Medulla oblongata (tissue), 1 donor: ENCODE data around the gene TLX2.
A peak's percentile ranks its signal among the peaks of the same experiment; 100 is the strongest.
"Not testable (repeated sequence)": the region's sequence is repeated elsewhere in the genome, so short reads cannot be mapped to it uniquely, and the experiment has no call there.

Source experiments
- DNase-seq: peaks from one replicate; pipeline ENCODE4 v3.0.0-alpha.2; 2015; ENCODE audit errors: extremely low spot score

TLX2 gene

DNA sequence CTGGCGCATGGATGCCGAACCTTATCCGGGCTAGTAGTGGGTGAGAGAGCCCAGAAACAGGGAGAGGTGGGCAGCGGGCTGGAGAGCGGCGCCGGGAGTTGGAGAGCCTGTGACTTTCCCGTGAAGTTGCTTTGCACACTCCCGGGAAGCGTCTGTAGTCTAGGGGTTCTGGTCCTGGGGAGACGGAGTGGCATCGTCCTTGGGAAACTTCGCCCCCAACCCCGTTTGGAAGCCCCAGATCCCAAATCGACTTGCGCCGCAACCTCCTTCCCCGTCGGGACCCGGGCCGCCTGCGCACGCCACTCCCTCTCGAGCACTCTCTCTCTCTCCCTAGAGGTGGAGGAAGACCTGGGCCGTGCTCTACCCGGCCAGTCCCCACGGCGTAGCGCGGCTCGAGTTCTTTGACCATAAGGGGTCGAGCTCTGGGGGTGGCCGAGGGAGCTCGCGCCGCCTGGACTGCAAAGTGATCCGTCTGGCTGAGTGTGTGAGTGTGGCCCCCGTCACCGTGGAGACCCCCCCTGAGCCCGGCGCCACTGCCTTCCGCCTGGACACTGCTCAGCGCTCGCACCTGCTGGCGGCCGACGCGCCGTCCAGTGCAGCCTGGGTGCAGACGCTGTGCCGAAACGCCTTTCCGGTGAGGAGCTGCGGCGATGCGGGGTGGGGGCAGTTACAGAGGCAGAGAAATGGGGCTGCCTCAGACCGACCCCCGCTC lies 40.7 kb downstream of the TLX2 start:
- no peak for DNase-seq

DNA sequence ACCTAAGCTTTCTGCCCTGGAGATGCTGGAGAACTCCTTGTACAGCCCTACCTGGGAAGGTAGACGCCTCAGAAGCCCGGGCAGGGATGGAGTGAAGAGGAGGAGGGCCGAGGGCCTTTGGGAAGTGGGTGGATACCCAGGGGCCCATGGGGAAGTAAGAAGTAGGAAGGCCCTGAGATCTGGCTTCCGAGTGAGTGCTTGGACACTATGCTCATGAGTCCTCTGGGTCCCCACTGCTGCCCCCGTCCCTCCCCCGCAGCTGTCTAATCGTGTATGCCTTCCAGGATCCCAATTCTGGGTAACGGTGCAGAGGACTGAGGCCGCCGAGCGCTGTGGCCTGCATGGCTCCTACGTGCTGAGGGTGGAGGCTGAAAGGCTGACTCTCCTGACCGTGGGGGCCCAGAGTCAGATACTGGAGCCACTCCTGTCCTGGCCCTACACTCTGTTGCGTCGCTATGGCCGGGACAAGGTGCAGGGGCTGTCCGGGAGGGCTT lies 41.4 kb downstream of the TLX2 start:
- peak; percentile 54 for DNase-seq

DNA sequence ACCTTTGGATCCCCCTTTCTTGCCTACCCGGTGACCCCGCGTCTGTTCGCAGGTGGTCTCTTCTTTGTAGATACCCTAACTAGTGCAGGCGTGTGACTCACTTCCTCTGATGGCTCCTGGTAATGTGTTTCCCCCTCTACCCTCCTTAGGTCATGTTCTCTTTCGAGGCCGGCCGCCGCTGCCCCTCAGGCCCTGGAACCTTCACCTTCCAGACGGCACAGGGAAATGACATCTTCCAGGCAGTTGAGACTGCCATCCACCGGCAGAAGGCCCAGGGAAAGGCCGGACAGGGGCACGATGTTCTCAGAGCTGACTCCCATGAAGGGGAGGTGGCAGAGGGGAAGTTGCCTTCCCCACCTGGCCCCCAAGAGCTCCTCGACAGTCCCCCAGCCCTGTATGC lies 41.9 kb downstream of the TLX2 start:
- DNase-seq, result no peak

DNA sequence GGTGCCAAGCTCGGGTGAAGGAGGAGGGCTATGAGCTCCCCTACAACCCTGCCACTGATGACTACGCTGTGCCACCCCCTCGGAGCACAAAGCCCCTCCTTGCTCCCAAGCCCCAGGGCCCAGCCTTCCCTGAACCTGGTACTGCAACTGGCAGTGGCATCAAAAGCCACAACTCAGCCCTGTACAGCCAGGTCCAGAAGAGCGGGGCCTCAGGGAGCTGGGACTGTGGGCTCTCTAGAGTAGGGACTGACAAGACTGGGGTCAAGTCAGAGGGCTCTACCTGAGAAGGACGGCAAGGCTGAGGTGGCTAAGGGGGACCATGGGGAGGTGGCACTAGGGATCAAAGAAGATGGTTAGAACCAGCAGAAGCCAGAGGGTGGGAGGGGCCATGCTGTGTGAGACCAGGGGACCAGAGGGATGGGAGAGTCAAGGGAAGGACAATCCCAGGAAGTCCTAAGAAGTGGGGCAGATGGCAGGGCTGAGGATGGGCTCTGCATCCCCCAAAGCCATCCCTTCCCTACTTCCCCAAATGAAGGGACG lies 42.7 kb downstream of the TLX2 start:
- DNase-seq, result no peak

DNA sequence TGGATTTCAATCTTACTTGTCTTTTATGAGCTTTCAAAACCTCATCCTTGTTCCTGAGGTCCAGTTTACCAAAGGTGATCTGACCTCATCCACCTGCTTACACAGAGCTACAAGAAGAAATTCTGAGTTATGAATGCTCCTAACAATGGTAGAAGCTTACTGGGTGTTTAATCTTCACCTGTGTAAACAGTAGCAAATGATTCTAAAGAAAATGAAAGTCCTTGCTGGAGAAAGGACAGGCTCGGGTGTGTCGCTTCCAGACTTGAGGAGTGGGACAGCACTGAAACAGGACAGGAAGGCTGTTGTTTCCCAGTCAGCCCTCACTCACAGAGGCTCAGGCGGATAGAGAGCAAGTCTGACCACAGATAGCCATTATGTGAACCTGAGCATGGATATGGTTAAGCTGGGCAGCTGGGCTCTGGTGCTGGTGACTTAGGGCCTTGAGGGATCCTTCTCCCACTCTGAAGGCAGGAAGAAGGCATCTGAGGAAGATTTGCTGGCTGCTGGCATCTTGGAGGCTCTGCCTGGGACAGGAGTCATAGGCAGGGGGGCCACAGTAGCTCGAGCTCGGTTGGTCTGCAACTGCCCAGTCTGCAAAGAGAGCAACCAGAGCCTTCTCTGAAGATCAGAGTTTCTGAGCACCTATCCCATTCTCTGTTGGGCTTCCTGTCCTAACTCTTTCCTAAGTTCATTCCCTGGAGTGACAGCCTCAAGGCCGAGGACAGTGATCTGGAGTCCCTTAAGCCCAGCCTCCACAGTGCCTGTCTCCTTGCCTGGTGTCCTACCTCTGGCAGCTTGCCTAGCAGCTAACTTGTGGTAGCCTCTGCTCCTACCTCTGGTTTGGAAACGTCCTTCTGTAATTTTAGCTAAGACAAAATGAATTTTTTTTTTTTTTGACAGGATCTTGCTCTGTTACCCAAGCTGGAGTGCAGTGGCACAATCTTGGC lies 44.3 kb downstream of the TLX2 start:
- DNase-seq, result no peak

DNA sequence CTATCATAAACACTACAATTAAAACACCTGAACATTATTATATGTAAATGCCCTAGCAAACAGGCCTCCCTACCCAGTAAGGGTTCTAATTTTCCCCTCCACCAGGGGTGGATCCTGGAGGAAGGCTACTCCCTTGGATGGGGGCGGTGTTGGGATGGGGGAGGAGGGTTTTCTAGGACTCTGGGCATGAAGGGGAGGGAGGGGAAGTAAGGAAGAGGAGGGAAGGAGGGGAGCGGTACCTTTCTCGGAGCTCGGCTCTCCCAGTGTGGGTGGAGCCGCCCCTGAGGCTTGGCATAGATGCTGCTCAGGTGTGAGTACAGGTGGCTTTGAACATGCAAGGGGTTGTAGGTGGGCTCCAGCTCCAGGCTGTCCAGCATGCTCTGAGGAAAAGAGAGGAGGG lies 45.7 kb downstream of the TLX2 start:
- DNase-seq, result no peak

DNA sequence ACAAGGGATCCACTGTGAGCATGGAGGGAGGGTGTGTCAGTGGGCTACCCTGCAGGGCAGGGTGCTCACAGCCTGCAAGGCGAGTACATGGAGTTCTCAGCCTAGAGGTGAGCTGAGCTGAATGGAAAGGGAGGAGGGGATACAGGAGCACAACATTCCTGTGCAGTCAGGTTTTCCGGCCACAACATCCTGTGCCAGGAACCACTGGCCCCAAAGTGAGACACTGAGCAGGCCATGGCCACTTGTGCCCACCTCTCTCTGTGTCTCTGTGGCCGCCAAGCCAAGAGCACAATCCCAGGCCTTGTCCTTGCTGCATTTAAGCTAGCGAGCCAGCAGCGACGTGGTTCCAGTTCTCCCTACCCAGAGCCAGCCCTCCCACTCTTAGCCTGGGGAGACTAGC lies 46.3 kb downstream of the TLX2 start:
- DNase-seq, result no peak

DNA sequence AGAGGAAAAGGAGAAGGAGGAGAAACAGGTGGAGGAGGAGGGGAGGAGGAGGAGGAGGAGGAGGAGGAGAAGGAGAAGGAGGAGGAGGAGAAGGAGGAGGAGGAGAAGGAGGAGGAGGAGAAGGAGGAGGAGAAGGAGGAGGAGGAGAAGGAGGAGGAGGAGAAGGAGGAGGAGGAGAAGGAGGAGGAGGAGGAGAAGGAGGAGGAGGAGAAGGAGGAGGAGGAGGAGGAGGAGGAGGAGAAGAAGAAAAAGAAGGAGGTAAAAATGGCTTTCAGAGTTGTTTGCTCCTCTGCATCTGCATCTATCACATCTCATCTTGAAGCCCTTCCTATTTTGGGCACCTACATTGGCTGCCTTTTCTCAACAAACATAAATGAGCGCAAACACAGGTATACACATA lies 46.8 kb downstream of the TLX2 start:
- not testable (repeated sequence) for DNase-seq

DNA sequence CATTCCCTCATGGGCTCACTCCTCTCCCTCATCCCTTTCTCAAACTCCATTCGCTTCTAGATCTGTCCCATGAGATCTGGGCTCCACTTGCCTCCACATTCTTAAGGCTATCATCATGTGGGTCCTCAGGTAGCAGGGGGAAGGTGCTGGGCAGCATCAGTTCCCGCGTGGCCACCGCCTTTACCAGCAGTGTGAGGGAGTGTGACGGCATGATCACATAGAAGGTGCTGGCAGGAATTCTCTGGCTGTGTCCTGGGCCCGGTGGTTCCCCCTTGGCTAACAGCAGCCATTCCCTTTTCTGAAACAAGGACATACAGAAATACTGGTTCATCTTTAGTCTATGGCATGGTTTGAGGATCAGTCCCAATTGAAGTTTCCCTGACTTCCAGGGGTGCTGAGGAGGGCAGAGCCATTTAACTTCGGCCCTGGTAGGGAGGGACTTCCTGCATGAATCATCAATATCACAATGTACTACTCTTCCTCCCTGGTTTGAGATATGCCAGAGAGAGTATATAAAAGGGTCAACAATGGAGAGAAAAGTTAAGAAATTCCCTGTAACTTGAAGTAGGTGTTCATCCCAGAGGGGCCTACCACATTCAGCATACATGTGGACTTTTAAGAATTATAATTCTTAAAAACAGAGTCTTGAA lies 48.0 kb downstream of the TLX2 start:
- DNase-seq, result no peak

DNA sequence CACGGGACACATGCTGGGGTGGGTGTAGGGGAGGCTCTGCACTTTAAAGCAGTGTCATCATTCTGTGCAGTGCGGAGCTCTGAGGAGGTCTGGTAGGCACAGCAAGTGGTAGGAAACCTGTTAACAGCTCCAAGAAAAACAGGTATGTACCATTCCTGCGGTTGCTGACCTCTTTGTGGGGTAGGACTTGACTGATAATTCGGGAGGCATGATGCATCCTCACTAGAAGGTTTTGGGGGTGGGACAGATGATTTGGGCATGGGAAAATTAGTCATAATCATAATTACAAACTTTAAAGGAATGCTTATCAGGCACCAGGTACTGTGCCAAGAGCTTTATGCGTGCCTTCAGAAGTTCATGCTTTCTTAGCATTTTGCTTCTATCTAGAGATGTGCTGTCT lies 50.0 kb downstream of the TLX2 start:
- DNase-seq, result no peak

DNA sequence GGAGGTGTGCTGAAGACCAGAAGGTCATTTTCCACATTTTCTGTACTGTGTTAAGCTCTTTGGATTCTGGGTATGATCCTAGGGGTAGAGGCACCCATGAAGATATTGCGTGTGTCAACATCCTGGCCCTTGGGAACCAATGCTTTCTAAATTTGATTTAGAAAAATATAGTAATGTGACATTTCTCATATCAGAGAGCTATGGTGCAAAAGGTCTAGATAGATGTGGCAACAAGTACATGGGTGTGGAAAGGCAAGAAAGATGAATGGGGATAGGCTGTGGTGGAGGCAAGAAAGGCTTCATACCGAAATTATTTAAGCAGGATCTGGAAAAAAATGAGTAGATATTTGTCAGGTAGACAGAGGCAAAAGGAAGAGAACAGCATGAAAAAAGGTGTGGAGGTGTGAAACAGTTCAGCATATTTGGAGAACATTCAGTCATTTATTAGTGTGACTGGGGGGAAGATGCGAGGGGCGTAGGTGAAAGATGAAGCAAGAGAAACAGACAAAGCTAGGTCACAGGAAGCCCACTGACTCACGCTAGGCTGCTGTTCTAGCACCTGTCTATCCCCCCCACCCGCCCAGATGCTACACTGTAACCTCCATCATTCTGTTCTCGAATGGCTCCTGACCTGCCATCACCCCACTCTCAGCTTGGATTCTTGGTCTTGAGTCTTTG lies 52.0 kb downstream of the TLX2 start:
- DNase-seq, result no peak

DNA sequence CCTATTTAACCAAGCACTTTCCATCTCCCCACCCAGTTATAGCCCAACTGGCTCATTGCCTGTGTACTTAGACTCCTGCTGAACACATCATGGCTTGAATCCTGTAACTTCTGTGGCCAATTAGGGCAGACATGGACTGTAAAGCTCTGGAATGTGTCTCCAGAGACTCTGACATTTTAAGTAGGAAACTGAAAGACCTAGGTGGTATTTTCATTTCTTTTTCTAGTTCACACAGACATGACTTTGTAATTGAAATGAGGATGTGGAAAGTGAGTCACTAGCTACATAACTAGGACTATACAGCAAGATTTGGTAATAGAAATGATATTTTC lies 52.5 kb downstream of the TLX2 start:
- no peak for DNase-seq
